Stimulated activated CD8-positive, alpha-beta memory T cell treated with anti-CD3 and anti-CD28 coated beads, Interleukin-12 subunit alpha, Interleukin-12 subunit beta, amount 100 ng/mL, for 1 hour (primary cell): ENCODE measurements around the gene GSG1.

ENCODE experiments used
- DNase-seq: peaks from one replicate; pipeline ENCODE4 v3.0.0-alpha.2; 2020; ENCODE audit warnings: low read depth

GSG1 gene

GRCh38 chr12:13119826-13120225, 16.4 kb upstream of the GSG1 start:
- no peak for DNase-seq

- DNase-seq = no peak
Observed at GRCh38 chr12:13117029-13117428, 13.6 kb upstream of the GSG1 start.

GRCh38 chr12:13116259-13116658, 12.8 kb upstream of the GSG1 start:
- DNase-seq = no peak

- DNase-seq = no peak
Observed at GRCh38 chr12:13114251-13115052, 11.0 kb upstream of the GSG1 start.

GRCh38 chr12:13112968-13113367, 9.5 kb upstream of the GSG1 start:
- DNase-seq = no peak

- DNase-seq = no peak
Observed at GRCh38 chr12:13106666-13107065, 3.2 kb upstream of the GSG1 start.

- DNase-seq = no peak
Observed at GRCh38 chr12:13105781-13106180, 2.3 kb upstream of the GSG1 start.

- DNase-seq = no peak
Observed at GRCh38 chr12:13104409-13104808, 942 bp upstream of the GSG1 start.

GRCh38 chr12:13102461-13103195, 839 bp downstream of the GSG1 start:
- DNase-seq = no peak

GRCh38 chr12:13101821-13102375, 1.6 kb downstream of the GSG1 start:
- DNase-seq = no peak

- peak; percentile 87 for DNase-seq
Observed at GRCh38 chr12:13100882-13101769, 2.3 kb downstream of the GSG1 start.

- no peak for DNase-seq
Observed at GRCh38 chr12:13100605-13100881, 2.9 kb downstream of the GSG1 start.

GRCh38 chr12:13099844-13100604, 3.4 kb downstream of the GSG1 start:
- DNase-seq = no peak

GRCh38 chr12:13099066-13099843, 4.2 kb downstream of the GSG1 start:
- DNase-seq = no peak

- no peak for DNase-seq
Observed at GRCh38 chr12:13097491-13098011, 5.9 kb downstream of the GSG1 start.

- no peak for DNase-seq
Observed at GRCh38 chr12:13095266-13095995, 8.0 kb downstream of the GSG1 start.

- no peak for DNase-seq
Observed at GRCh38 chr12:13094367-13094766, 9.1 kb downstream of the GSG1 start.

GRCh38 chr12:13093848-13094220, 9.6 kb downstream of the GSG1 start:
- no peak for DNase-seq

GRCh38 chr12:13093191-13093847, 10.1 kb downstream of the GSG1 start:
- no peak for DNase-seq
